Mucosa of rectum (tissue), 2 donors: Measurements from ENCODE around the gene SCRT2.

Experiments used
- H3K27ac ChIP-seq, 2 donors: one replicate each; pipeline ENCODE4 v1.7.0; 2013; ENCODE audit warnings: inconsistent platforms in 2 of 2, low read depth in 2 of 2, low read length in 2 of 2
- H3K27me3 ChIP-seq, 2 donors: one replicate each; pipeline ENCODE4 v1.7.0; 2013; ENCODE audit warnings: low read length in 2 of 2; ENCODE audit not compliant: control insufficient read depth in 2 of 2, insufficient read depth in 2 of 2
- H3K36me3 ChIP-seq, 2 donors: one replicate each; pipeline ENCODE4 v1.7.0; 2013; ENCODE audit warnings: low read length in 2 of 2; ENCODE audit not compliant: control insufficient read depth in 2 of 2, insufficient read depth in 2 of 2
- H3K4me1 ChIP-seq, 2 donors: one replicate each; pipeline ENCODE4 v1.7.0; 2013; ENCODE audit warnings: low read length in 2 of 2, mild to moderate bottlenecking in 1 of 2; ENCODE audit not compliant: control insufficient read depth in 2 of 2, insufficient read depth in 2 of 2
- H3K4me3 ChIP-seq, 2 donors: one replicate each; pipeline ENCODE4 v1.7.0; 2013; ENCODE audit warnings: low read length in 2 of 2
- H3K9ac ChIP-seq, 2 donors: one replicate each; pipeline ENCODE4 v1.7.0; 2013; ENCODE audit warnings: low read length in 2 of 2, low read depth in 1 of 2, mild to moderate bottlenecking in 1 of 2
- H3K9me3 ChIP-seq, 2 donors: one replicate each; pipeline ENCODE4 v1.7.0; 2013; ENCODE audit warnings: low read length in 2 of 2; ENCODE audit not compliant: control insufficient read depth in 2 of 2
- donor health status: healthy.
- donor health status: Normal muscosa, but diverticular disease.

Gene SCRT2

DNA sequence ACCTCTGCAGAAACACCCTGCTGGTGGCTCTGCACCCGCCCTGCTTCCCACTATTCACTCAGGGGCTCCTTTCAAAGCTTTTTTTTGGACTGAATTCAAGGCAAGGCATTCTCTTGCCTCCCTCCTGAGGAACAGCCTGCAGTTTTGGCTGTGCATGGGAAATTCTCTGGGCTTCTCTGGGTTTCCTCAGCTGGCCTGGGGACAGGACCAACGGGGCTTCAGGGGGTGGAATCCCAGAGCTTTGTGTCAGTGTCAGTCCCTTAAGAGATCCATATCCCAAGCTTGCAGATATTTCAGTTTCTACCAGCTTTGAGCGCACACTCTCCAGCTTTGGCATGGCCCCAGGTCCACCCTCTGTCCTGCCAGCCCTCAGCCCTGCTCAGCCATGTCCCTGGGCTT is 2.0 kb downstream of the SCRT2 start:
- H3K9me3 ChIP-seq, result no peaks in the 10 kb centered on the region
- no peak overlapping the region for H3K27ac ChIP-seq
- peaks cover 43 to 48% of the 10 kb centered on the region in 2 donors for H3K27me3 ChIP-seq
- H3K36me3 ChIP-seq, result no peaks in the 10 kb centered on the region
- no peak overlapping the region for H3K4me3 ChIP-seq
- H3K9ac ChIP-seq, result no peak overlapping the region
- peaks cover 4 to 5% of the 10 kb centered on the region in 2 donors for H3K4me1 ChIP-seq

GRCh38 chr20:672963-673602 is 2.5 kb downstream of the SCRT2 start:
- Histone ChIP-seq H3K36me3 (no peaks in the 10 kb centered on the region), H3K27me3 (peaks cover 45 to 46% of the 10 kb centered on the region in 2 donors), H3K9me3 (no peaks in the 10 kb centered on the region), H3K4me1 (peaks cover 4 to 5% of the 10 kb centered on the region in 2 donors), H3K9ac (no peak overlapping the region), H3K27ac (no peak overlapping the region), H3K4me3 (no peak overlapping the region)

GRCh38 chr20:671252-672030 is 4.2 kb downstream of the SCRT2 start:
- no peaks in the 10 kb centered on the region for H3K9me3 ChIP-seq
- H3K4me1 ChIP-seq, result peaks cover 4 to 5% of the 10 kb centered on the region in 2 donors
- H3K27me3 ChIP-seq, result peaks cover 41 to 46% of the 10 kb centered on the region in 2 donors
- H3K4me3 ChIP-seq, result no peak overlapping the region
- H3K9ac ChIP-seq, result no peak overlapping the region
- no peaks in the 10 kb centered on the region for H3K36me3 ChIP-seq
- H3K27ac ChIP-seq, result no peak overlapping the region

GRCh38 chr20:669573-669972 is 6.0 kb downstream of the SCRT2 start:
- Histone ChIP-seq H3K4me1 (no peaks in the 10 kb centered on the region), H3K9ac (no peak overlapping the region), H3K36me3 (no peaks in the 10 kb centered on the region), H3K27ac (no peak overlapping the region), H3K9me3 (no peaks in the 10 kb centered on the region), H3K4me3 (no peak overlapping the region), H3K27me3 (peaks cover 43 to 47% of the 10 kb centered on the region in 2 donors)

DNA sequence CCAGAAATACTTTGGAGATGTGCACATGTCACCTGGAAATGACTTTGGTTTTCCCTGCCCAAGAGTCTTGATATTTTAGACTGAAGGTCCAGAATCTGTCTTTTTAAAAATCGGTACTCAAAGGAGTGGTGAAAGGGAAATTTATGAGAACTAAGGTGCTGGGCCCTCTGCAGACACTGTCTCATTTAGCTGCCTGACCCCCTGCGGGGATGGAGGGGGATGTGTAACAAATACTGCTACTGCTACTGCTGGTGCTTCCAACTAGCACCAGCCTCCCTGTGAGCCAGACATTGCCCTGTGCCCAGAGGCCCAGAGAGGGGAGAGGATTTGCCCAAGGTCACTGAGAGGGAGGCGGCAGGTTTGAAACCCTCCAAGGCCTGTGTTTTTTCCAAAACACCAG is 7.0 kb downstream of the SCRT2 start:
- Histone ChIP-seq H3K9me3 (no peaks in the 10 kb centered on the region), H3K27ac (no peak overlapping the region), H3K36me3 (no peaks in the 10 kb centered on the region), H3K4me3 (no peak overlapping the region), H3K27me3 (peaks cover 39 to 45% of the 10 kb centered on the region in 2 donors), H3K4me1 (no peaks in the 10 kb centered on the region), H3K9ac (no peak overlapping the region)

DNA sequence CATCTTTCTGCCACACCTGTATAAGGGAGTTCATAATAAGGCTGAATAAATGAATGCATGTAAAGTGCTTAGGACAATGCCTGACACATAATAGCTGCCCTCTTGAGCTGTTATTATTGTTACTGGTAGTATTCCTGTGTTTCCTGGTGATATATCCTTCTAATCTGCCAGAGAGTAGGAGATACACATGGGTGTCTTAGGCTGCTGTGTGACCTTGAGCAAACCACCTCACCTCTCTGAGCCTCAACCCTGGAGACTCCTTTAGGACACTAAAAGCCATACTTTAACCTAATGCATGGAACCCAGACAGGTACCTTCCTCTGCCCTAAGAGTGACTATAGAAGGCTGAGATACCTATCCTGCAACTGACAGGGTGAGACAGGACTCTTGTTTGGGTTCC is 7.6 kb downstream of the SCRT2 start:
- no peak overlapping the region for H3K4me3 ChIP-seq
- H3K36me3 ChIP-seq, result no peaks in the 10 kb centered on the region
- H3K4me1 ChIP-seq, result no peaks in the 10 kb centered on the region
- H3K27me3 ChIP-seq, result peaks cover 35 to 42% of the 10 kb centered on the region in 2 donors
- no peak overlapping the region for H3K27ac ChIP-seq
- no peak overlapping the region for H3K9ac ChIP-seq
- H3K9me3 ChIP-seq, result no peaks in the 10 kb centered on the region

- Histone ChIP-seq H3K9ac (no peak overlapping the region), H3K4me1 (no peaks in the 10 kb centered on the region), H3K27me3 (peaks cover 36 to 44% of the 10 kb centered on the region in 2 donors), H3K9me3 (no peaks in the 10 kb centered on the region), H3K27ac (no peak overlapping the region), H3K36me3 (no peaks in the 10 kb centered on the region), H3K4me3 (no peak overlapping the region)
Observed at GRCh38 chr20:667351-668034, 8.1 kb downstream of the SCRT2 start.

GRCh38 chr20:666877-667276 is 8.7 kb downstream of the SCRT2 start:
- Histone ChIP-seq H3K27me3 (peaks cover 32 to 46% of the 10 kb centered on the region in 2 donors), H3K4me1 (no peaks in the 10 kb centered on the region), H3K36me3 (no peaks in the 10 kb centered on the region), H3K9me3 (no peaks in the 10 kb centered on the region), H3K27ac (no peak overlapping the region), H3K9ac (no peak overlapping the region), H3K4me3 (no peak overlapping the region)

DNA sequence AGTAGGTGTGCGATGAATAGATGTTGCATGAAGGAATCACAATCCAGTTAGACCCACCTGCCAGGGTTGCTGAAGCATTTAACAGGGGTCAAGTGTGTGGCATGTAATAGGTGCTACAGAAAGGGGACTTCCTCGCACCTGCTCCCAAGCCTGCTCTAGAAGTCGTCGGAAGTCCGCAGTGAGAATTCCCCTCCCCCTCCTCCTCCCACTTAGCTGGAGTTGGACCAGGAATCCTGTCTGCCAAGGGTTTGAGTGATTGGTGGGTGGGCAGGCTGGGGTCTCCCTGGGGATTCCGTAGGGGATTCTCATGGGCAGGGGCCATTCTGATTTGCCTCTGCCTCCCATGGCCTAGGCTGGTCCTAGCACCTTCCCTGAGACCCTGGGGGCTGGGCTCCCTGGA is 10.3 kb downstream of the SCRT2 start:
- Histone ChIP-seq H3K9ac (no peak overlapping the region), H3K4me3 (no peak overlapping the region), H3K27ac (no peak overlapping the region), H3K4me1 (no peaks in the 10 kb centered on the region), H3K36me3 (no peaks in the 10 kb centered on the region), H3K9me3 (no peaks in the 10 kb centered on the region), H3K27me3 (peaks cover 38 to 50% of the 10 kb centered on the region in 2 donors)

DNA sequence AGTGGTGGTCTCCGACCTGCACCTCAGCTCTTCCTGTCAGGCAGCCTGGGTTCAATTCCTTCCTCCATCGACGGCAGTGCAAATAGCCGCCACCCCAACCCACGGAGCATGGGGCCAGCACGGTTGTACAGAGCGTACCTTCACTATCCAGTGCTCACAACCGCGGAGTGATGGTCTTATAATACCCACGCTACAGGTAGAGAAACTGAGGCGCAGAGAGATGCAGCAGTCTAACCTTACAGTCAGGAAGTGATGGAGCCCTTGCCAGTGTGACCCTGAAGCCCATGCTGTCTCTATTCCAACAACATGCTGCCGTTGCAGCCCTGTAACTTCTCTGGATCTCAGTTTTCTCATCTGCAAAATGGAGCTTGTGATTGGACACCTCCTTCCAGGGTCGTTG is 11.0 kb downstream of the SCRT2 start:
- Histone ChIP-seq H3K9ac (no peak overlapping the region), H3K4me1 (no peaks in the 10 kb centered on the region), H3K4me3 (no peak overlapping the region), H3K27ac (no peak overlapping the region), H3K36me3 (no peaks in the 10 kb centered on the region), H3K9me3 (no peaks in the 10 kb centered on the region), H3K27me3 (peaks cover 38 to 51% of the 10 kb centered on the region in 2 donors)
